AG20443 (cell line): ENCODE results near the gene CDYL.
"Not testable (repeated sequence)": the region's sequence is repeated elsewhere in the genome, so short reads cannot be mapped to it uniquely, and the experiment has no call there.

ENCODE experiments used
- DNase-seq: peaks from one replicate; pipeline ENCODE4 v3.0.0; 2012; ENCODE audit warnings: low spot score, mixed read lengths

Gene CDYL

DNA sequence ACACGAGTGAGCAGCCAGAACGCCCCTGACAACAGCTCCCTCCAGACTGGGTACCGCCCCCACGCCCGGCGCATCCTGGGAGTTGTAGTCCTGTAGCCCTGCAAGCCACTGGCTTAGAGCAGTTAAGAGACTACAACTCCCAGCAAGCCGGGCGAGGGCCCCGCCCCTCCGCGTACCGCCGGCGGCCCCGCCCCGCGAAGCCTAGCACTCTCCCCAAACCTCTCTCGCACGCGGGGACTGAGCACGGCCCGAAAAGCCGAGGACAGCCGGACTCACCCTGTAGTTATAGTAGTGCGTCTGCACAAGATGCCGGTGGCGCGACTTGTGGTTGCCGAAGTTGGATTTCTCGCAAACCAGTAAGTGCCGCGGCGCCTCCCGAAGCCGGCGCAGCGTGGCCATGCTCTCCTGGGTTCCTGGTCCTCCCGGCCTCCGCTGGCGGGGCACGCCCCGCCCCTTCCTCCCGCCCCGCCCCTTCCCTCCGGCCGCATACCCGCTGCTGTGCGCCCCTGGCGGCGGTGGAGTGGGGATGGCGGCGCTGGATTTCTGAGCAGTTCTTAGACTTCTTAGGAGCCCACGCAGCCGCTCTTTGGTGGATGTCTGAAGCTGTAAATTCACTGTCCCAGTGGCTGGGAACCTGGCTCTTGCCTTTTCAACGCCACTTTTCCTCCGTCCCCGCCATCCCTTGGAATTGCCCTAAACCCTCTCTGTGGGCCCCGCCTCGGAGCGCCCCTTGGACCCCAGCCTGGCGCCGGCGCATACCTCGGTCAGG is 227.6 kb downstream of the CDYL start, which contains the start of gene RPP40:
Gene RPP40, minus strand, starts transcription at position 434 of the 769 bp plus-strand sequence. Its CDS starts 35 bp downstream, at position 399.
- peak; percentile 97 for DNase-seq

GRCh38 chr6:5004373-5005037 is 228.3 kb downstream of the CDYL start:
- no peak for DNase-seq

- DNase-seq, result not testable (repeated sequence)
Measured at GRCh38 chr6:5005038-5005433, 228.8 kb downstream of the CDYL start.
